OCI-LY7 (cell line): ENCODE measurements around the gene EIF4G3. TPM values are rescaled to one million over a fixed set of nuclear protein-coding genes. Genes with fewer than 3 reads are reported as not detected.

Experiments used
- BruUV-seq: library from RNA; stranded (reverse); fragments of 400-500 nt; replicated peaks from 2 replicates; lab custom pipeline; 2021; lab: Mats Ljungman, UMichigan
- CTCF ChIA-PET: fragments of 300-600 bp; sonication (Branson Sonifier 250); formaldehyde crosslinking; loops from one replicate; lab custom pipeline; 2022; ENCODE audit warnings: antibody characterized with exemption; ENCODE audit not compliant: unreplicated experiment; lab: Charles Lee
- POLR2A ChIA-PET: fragments of 300-600 bp; sonication (Branson Sonifier 250); formaldehyde crosslinking; loops from one replicate; lab custom pipeline; 2022; ENCODE audit warnings: antibody characterized with exemption; lab: Charles Lee
- DNase-seq: peaks from one replicate; pipeline ENCODE4 v3.0.0-alpha.2; 2015; ENCODE audit warnings: low spot score
- H2AFZ ChIP-seq: fragments of 200-600 bp; sonication (generic), shearing (Covaris generic); 2 replicates; pipeline ENCODE4 v1.6.1; 2014; ENCODE audit warnings: mild to moderate bottlenecking, antibody characterized with exemption, low read length, moderate library complexity
- H3K27ac ChIP-seq: fragments of 200-600 bp; sonication (generic); 2 replicates; pipeline ENCODE4 v1.5.1; 2014; ENCODE audit warnings: mixed run types, low read depth, mild to moderate bottlenecking, moderate library complexity, low read length, inconsistent platforms; ENCODE audit not compliant: poor library complexity, severe bottlenecking
- H3K36me3 ChIP-seq: fragments of 200-600 bp; sonication (generic); 2 replicates; pipeline ENCODE4 v1.6.1; 2014; ENCODE audit warnings: mild to moderate bottlenecking, antibody characterized with exemption, low read length, moderate library complexity, mixed read lengths; ENCODE audit not compliant: insufficient read depth
- H3K4me1 ChIP-seq: fragments of 200-600 bp; sonication (generic); 2 replicates; pipeline ENCODE4 v1.5.1; 2014; ENCODE audit warnings: mild to moderate bottlenecking, low read length; ENCODE audit not compliant: insufficient read depth, poor library complexity, severe bottlenecking
- H3K4me2 ChIP-seq: fragments of 200-600 bp; sonication (generic); 2 replicates; pipeline ENCODE4 v1.6.1; 2014; ENCODE audit warnings: mild to moderate bottlenecking, low read length
- H3K4me3 ChIP-seq: fragments of 200-600 bp; sonication (generic); 2 replicates; pipeline ENCODE4 v1.5.1; 2014; ENCODE audit warnings: mild to moderate bottlenecking, low read depth, low read length; ENCODE audit not compliant: poor library complexity, severe bottlenecking
- H3K79me2 ChIP-seq: fragments of 200-600 bp; sonication (generic); 2 replicates; pipeline ENCODE4 v1.6.1; 2016; ENCODE audit warnings: low read depth, mild to moderate bottlenecking, low read length, moderate library complexity, mixed read lengths; ENCODE audit not compliant: insufficient read depth
- H3K9me2 ChIP-seq: fragments of 200-600 bp; sonication (generic); 2 replicates; pipeline ENCODE4 v1.6.1; 2016; ENCODE audit warnings: mild to moderate bottlenecking, low read length, mixed read lengths; ENCODE audit not compliant: insufficient read depth
- H3K9me3 ChIP-seq: fragments of 200-600 bp; sonication (generic); 2 replicates; pipeline ENCODE4 v1.6.1; 2014; ENCODE audit warnings: mild to moderate bottlenecking, mixed run types, low read length, mixed read lengths
- H4K20me1 ChIP-seq: fragments of 200-600 bp; sonication (generic); 2 replicates; pipeline ENCODE4 v1.6.1; 2014; ENCODE audit warnings: mild to moderate bottlenecking, antibody characterized with exemption, low read length, moderate library complexity, mixed read lengths; ENCODE audit not compliant: insufficient read depth
- CTCF ChIP-seq: fragments of 200-600 bp; sonication (generic); conservative IDR thresholded peaks from 2 replicates; pipeline ENCODE4 v1.5.1; 2014; ENCODE audit warnings: mild to moderate bottlenecking, antibody characterized with exemption, low read length, moderate library complexity, mixed read lengths
- EZH2phosphoT487 ChIP-seq: fragments of 200-600 bp; sonication (generic); IDR thresholded peaks from 2 replicates; pipeline ENCODE4 v1.6.1; 2018; ENCODE audit warnings: low read depth, borderline replicate concordance, mild to moderate bottlenecking, mixed run types, antibody characterized with exemption, low read length, moderate library complexity, mixed read lengths
- intact Hi-C: fragments of 100-400 bp; cut with micrococcal nuclease; formaldehyde crosslinking; loops from one replicate; pipeline ENCODE4 v1.10.0; 2022; ENCODE audit not compliant: unreplicated experiment
- total RNA-seq, 2 experiments: library from RNA; depleted of rRNA in 1 of 2; stranded (reverse); fragments of >200 nt in 1 of 2; shearing (Covaris generic) in 1 of 2; gene quantifications; 2 replicates each; pipeline ENCODE4 v1.2.3, GENCODE V29; 2014 to 2022

Gene EIF4G3
- total RNA-seq, 2 experiments from 2014 or later, result 28.5 to 62.1 TPM

DNA sequence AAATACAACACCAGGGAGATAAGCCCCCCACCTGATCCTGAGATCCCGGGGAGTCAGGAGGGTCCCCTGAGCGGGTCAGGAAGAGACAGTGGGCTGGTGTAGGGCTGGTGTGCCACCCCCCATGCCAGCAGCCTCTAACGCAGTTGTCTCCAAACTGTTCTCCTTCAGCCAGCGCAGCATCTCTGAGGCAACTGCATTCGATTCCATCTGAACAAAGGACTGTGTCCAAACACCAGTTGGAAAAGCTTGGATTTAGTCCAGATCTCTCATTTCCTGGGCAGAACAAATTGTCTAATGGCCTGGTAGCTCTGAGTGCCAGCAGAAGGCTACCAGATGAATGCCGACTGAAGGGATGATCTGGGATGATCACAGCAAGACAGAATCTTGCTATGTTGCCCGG lies 44.1 kb upstream of the EIF4G3 start:
- Histone ChIP-seq H3K4me1 (peaks cover 6% of the 10 kb centered on the region), H3K4me2 (no peak overlapping the region), H3K79me2 (no peaks in the 10 kb centered on the region), H3K9me2 (no peaks in the 10 kb centered on the region), H3K4me3 (no peak overlapping the region), H3K27ac (no peak overlapping the region), H3K9me3 (no peaks in the 10 kb centered on the region), H3K36me3 (no peaks in the 10 kb centered on the region; the same call in 1 of the 2 replicates), H2AFZ (no peak overlapping the region), H4K20me1 (no peaks in the 10 kb centered on the region)
- CTCF ChIA-PET, result no interaction called here
- DNase-seq, result no peak
- intact Hi-C loops, result no loop called here
- POLR2A ChIA-PET, result no interaction called here
- no peak for TF ChIP-seq EZH2phosphoT487
- TF ChIP-seq CTCF, result no peak
- BruUV-seq, result no TSS peak

GRCh38 chr1:21219674-21220073 lies 43.0 kb upstream of the EIF4G3 start:
- ChIA-PET CTCF (no interaction called here), POLR2A (no interaction called here)
- TF ChIP-seq CTCF (no peak), EZH2phosphoT487 (no peak)
- BruUV-seq, result no TSS peak
- intact Hi-C loops, result loop anchor here (5.0 kb wide), 1 partner anchor 148 kb away; no protein-coding TSS in a partner anchor
- Histone ChIP-seq H3K9me3 (no peaks in the 10 kb centered on the region), H3K4me2 (no peak overlapping the region), H4K20me1 (no peaks in the 10 kb centered on the region), H3K4me3 (no peak overlapping the region), H3K36me3 (no peaks in the 10 kb centered on the region; the same call in 1 of the 2 replicates), H3K27ac (no peak overlapping the region), H3K4me1 (peaks cover 6% of the 10 kb centered on the region), H2AFZ (no peak overlapping the region), H3K79me2 (no peaks in the 10 kb centered on the region), H3K9me2 (no peaks in the 10 kb centered on the region)
- no peak for DNase-seq

- H3K4me3 ChIP-seq, result no peak overlapping the region
- H3K4me2 ChIP-seq, result no peak overlapping the region
- no peaks in the 10 kb centered on the region for H3K9me3 ChIP-seq
- intact Hi-C loops, result loop anchor here (5.0 kb wide), 1 partner anchor 149 kb away; no protein-coding TSS in a partner anchor
- H3K9me2 ChIP-seq, result no peaks in the 10 kb centered on the region
- BruUV-seq, result no TSS peak
- H3K27ac ChIP-seq, result no peak overlapping the region
- no peaks in the 10 kb centered on the region; the same call in 1 of the 2 replicates for H3K36me3 ChIP-seq
- H2AFZ ChIP-seq, result no peak overlapping the region
- H3K79me2 ChIP-seq, result no peaks in the 10 kb centered on the region
- peak; percentile 23 for DNase-seq
- ChIA-PET POLR2A (interaction anchor here (0.9 kb wide), 1 partner anchor 11 kb away, joined by 3 read pairs; no protein-coding TSS in a partner anchor), CTCF (no interaction called here)
- TF ChIP-seq CTCF (peak; percentile 68), EZH2phosphoT487 (no peak)
- no peaks in the 10 kb centered on the region for H4K20me1 ChIP-seq
- H3K4me1 ChIP-seq, result peaks cover 6% of the 10 kb centered on the region
Measured at GRCh38 chr1:21217812-21218596, 41.3 kb upstream of the EIF4G3 start.
